Stimulated activated CD4-positive, alpha-beta T cell treated with anti-CD3 and anti-CD28 coated beads, Interleukin-15, amount 100 ng/mL, for 48 hours (primary cell): ENCODE measurements around the gene C1QL4.
A peak's percentile ranks its signal among the peaks of the same experiment; 100 is the strongest.
"Not testable (repeated sequence)": the region's sequence is repeated elsewhere in the genome, so short reads cannot be mapped to it uniquely, and the experiment has no call there.

Experiments used
- DNase-seq, 2 donors: peaks; one replicate each; pipeline ENCODE4 v3.0.0-alpha.2; 2020; ENCODE audit warnings: low read depth in 2 of 2

C1QL4 gene

GRCh38 chr12:49336645-49337584 is at the start of gene C1QL4:
C1QL4 (minus strand) TSS chr12:49337188; CDS start chr12:49336477, 711 bp downstream.
- DNase-seq = peak in 1 of 2 donors; percentile 86

DNA sequence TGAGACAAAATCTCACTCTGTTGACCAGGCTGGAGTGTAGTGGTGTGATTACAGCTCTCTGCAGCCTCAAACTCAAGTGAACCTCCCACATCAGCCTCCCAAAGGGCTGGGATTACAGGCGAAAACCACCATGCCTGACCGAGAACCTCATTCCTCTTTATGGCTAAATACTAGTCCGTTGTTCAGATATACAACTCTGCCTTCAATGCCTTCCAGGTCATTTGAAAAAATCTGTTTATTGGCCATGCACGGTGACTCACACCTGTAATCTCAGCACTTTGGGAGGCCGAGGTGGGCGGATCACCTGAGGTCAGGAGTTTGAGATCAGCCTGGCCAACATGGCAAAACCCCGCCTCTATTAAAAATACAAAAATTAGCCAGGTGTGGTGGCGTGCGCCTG is 43.2 kb upstream of the C1QL4 start:
- not testable (repeated sequence) for DNase-seq

GRCh38 chr12:49377386-49377785 is 40.4 kb upstream of the C1QL4 start:
- no peak for DNase-seq

GRCh38 chr12:49375406-49375805 is 38.4 kb upstream of the C1QL4 start:
- no peak for DNase-seq

GRCh38 chr12:49370539-49370938 is 33.6 kb upstream of the C1QL4 start:
- DNase-seq = no peak

DNA sequence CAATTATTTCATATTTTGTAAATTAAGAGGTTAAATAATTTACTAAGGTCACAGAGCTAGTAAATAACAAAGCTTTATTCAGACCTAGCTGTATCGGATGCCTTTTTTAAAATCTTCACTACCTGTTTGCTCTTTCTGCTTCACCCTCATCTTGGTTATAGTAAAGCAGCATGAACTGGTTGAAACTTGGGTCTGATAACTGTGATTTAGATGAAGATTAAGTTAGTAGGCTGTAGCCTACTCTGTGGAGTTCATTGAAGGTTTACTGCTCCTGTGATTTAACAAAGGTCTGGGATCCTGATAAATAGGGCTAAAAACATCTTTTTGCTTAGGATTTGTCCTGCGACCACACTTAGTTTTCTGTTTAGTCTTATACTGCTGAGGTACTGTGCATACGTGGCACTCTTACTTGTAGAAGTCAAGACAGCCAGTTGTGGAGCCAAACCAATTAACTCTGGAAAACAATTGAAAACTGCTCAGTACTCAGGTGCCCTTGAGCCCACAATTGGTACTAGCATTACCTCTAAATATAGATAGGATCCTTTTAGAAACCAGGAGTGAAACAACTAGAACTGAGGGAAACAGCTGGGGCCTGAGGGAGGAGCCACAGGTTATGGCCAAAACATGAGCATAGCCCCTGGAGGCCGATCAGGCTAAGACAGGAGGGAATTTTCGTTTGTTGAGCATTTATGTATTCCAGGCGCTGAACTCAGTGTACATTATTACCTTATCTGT is 32.6 kb upstream of the C1QL4 start:
- DNase-seq = peak in 1 of 2 donors; percentile 6

DNA sequence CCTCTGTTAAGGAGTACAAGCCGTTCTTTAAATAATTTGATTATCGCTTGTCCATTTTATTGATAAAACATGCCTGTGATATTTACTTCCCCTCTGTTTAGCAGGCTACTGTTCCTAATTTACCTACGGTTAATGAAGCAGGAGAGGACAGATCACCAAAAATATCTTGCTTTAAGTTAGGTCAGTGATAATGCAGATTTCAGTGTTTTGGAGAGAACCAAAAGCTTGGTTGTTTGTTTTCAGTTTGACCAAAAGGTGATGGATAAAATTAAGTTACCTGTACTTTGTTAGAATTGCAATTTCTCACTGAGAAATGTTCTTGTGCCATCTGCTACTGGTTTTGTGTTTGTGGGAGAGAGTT is 31.2 kb upstream of the C1QL4 start:
- no peak for DNase-seq

- DNase-seq = no peak
These were observed 30.6 kb upstream of the C1QL4 start, which contains the start of gene SPATS2 for GRCh38 chr12:49367381-49368239. SPATS2 (plus strand) TSS chr12:49367462; CDS start chr12:49461013, 93,551 bp downstream.

- DNase-seq = peak; percentile 80 to 89
These were observed 29.8 kb upstream of the C1QL4 start for GRCh38 chr12:49366652-49367380.

DNA sequence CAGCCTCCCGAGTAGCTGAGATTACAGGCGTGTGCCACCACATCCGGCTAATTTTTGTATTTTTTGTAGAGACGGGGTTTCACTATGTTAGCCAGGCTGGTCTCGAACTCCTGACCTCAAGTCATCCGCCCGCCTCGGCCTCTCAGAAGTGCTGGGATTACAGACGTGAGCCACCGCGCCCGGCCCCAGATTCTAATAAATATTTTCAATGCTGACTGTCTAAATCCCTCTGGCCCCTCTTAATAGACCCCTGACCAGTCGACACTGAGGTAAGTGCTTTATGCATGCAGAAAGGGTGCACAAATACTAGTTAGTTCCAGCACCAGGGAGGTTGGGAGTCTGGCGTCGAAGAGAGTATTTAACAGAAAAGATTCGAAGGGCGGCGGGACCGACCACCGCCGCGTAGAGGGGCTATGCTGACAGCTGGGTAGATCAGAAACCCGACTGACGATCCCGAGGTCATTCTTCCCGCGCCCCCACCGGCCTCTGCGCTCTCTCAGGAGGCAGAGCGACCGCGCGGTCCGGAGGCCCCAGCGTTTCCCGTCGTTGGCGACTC is 29.2 kb upstream of the C1QL4 start:
- DNase-seq = no peak

- no peak for DNase-seq
These were observed 28.6 kb upstream of the C1QL4 start for GRCh38 chr12:49365542-49365941.

DNA sequence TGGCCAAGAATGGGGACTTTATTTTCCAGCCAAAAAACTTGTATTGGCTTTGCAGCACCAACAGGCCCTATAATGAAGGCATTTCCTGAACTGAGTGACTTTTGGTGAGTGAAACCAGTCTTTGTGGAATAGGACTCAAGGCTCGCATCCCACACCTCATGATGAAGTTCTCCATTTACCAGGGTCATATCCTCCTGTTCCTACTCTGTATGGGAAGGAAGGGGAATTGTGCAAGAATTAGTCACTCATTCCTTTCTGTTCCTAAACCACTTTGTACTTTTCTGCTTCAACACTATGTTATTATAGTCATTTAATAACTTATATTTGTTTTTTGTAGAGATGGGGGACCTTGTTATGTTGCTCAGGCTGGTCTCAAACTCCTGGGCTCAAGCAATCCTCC is 28.0 kb upstream of the C1QL4 start:
- no peak for DNase-seq

GRCh38 chr12:49362077-49362476 is 25.1 kb upstream of the C1QL4 start:
- DNase-seq = no peak

- no peak for DNase-seq
These were observed 22.7 kb upstream of the C1QL4 start for GRCh38 chr12:49359671-49360070.

DNA sequence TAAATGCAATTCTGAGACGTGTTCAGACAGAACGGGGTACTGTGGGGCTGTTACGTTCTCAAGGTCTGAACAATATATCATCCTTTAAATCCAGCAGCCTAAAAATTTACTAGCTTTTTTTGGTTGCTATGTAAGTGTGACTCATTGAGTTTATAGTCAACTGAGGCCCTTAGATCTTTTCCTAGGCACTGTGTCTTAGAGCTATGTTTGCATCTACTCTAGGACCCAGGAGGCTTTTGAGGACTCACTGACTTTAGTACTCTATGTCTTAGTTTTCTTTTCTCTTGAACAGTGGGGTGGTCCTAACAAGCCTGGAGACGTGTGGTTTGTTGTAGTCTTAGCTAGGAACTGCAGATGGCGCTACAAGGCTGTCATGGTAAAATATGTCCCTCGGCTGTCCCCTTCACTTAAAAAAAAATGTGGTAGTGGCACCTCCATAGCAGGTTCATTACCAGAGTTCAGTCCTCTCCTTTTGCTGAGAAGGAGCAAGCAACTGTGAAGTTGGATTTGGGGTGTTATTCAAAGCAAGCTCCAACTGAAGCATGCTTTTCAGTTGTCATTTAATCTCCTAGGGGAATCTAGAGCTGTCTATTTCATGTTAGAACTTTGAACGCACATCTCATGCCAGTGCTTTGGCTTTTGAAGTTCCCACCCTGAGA is 21.6 kb upstream of the C1QL4 start:
- DNase-seq = no peak

- DNase-seq = no peak
These were observed 20.2 kb upstream of the C1QL4 start for GRCh38 chr12:49357103-49357678.

DNA sequence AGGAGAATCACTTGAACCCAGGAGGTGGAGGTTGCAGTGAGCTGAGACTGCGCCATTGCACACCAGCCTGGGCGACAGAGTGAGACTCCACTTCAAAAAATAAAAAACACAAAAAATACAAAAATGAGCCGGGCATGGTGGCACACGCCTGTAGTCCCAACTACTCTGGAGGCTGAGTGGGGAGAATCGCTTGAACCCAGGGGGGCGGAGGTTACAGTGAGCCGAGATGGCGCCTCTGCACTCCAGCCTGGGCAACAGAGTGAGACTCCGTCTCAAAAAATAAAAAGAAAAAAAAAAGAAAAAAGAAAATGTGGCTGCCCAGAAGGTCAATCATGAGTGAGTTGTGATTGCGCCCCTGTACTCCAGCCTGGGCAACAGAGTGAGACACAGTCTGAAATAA is 18.9 kb upstream of the C1QL4 start:
- DNase-seq = no peak

GRCh38 chr12:49352351-49352750 is 15.4 kb upstream of the C1QL4 start:
- DNase-seq = no peak

GRCh38 chr12:49349266-49349665 is 12.3 kb upstream of the C1QL4 start:
- no peak for DNase-seq

DNA sequence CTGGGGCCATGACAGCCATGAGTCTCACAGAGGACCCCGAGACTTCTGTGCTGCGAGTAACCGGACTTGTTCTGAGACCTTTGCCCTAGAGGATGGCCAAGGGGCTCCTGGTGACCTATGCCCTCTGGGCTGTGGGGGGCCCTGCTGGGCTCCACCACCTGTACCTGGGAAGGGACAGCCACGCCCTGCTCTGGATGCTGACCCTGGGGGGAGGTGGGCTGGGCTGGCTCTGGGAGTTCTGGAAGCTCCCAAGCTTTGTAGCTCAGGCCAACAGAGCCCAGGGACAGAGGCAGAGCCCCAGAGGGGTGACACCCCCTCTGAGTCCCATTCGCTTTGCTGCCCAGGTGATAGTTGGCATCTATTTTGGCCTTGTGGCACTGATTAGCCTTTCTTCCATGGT is 11.8 kb upstream of the C1QL4 start:
- no peak for DNase-seq
